ENCODE results near the gene DPYSL4.

DPYSL4 gene

GRCh38 chr10:132175907-132176581 is 10.7 kb upstream of the DPYSL4 start:
- no peak overlapping the region for H3K9ac ChIP-seq (ENCODE audit: low read depth, low read length)
- no peaks in the 10 kb centered on the region for H3K4me1 ChIP-seq (ENCODE audit: control insufficient read depth, insufficient read depth, low read length)
- H3K4me3 ChIP-seq (ENCODE audit: low read length): no peak overlapping the region
- H3K36me3 ChIP-seq (ENCODE audit: insufficient read depth, low read length): no peaks in the 10 kb centered on the region
- H3K27me3 ChIP-seq (ENCODE audit: control insufficient read depth, insufficient read depth, low read length): peaks cover 30% of the 10 kb centered on the region
- no peaks in the 10 kb centered on the region for H3K9me3 ChIP-seq (replicated peaks; ENCODE audit: low read length)
- no peak overlapping the region for H3K4me2 ChIP-seq (ENCODE audit: low read length)

GRCh38 chr10:132176623-132177500 is 9.9 kb upstream of the DPYSL4 start:
- Histone ChIP-seq H3K36me3 (ENCODE audit: insufficient read depth, low read length) (no peaks in the 10 kb centered on the region), H3K4me3 (ENCODE audit: low read length) (no peak overlapping the region), H3K9ac (ENCODE audit: low read depth, low read length) (no peak overlapping the region), H3K4me2 (ENCODE audit: low read length) (no peak overlapping the region), H3K4me1 (ENCODE audit: control insufficient read depth, insufficient read depth, low read length) (no peaks in the 10 kb centered on the region), H3K27me3 (ENCODE audit: control insufficient read depth, insufficient read depth, low read length) (peaks cover 30% of the 10 kb centered on the region), H3K9me3 (replicated peaks; ENCODE audit: low read length) (no peaks in the 10 kb centered on the region)

- Histone ChIP-seq H3K4me2 (ENCODE audit: low read length) (no peak overlapping the region), H3K27me3 (ENCODE audit: control insufficient read depth, insufficient read depth, low read length) (peaks cover 38% of the 10 kb centered on the region)
Observed at GRCh38 chr10:132178046-132178445, 8.7 kb upstream of the DPYSL4 start.

GRCh38 chr10:132178672-132179545 is 7.8 kb upstream of the DPYSL4 start:
- peaks cover 47% of the 10 kb centered on the region for H3K27me3 ChIP-seq (ENCODE audit: control insufficient read depth, insufficient read depth, low read length)
- H3K4me2 ChIP-seq (ENCODE audit: low read length): no peak overlapping the region
- no peaks in the 10 kb centered on the region for H3K4me1 ChIP-seq (ENCODE audit: control insufficient read depth, insufficient read depth, low read length)
- H3K4me3 ChIP-seq (ENCODE audit: low read length): no peak overlapping the region
- H3K36me3 ChIP-seq (ENCODE audit: insufficient read depth, low read length): no peaks in the 10 kb centered on the region
- no peaks in the 10 kb centered on the region for H3K9me3 ChIP-seq (replicated peaks; ENCODE audit: low read length)
- no peak overlapping the region for H3K9ac ChIP-seq (ENCODE audit: low read depth, low read length)

More at GRCh38 chr10:132178046-132178445, 8.7 kb upstream of the DPYSL4 start:
- no peaks in the 10 kb centered on the region for H3K9me3 ChIP-seq (replicated peaks; ENCODE audit: low read length)
- no peaks in the 10 kb centered on the region for H3K4me1 ChIP-seq (ENCODE audit: control insufficient read depth, insufficient read depth, low read length)
- no peak overlapping the region for H3K4me3 ChIP-seq (ENCODE audit: low read length)
- no peaks in the 10 kb centered on the region for H3K36me3 ChIP-seq (ENCODE audit: insufficient read depth, low read length)
- H3K9ac ChIP-seq (ENCODE audit: low read depth, low read length): no peak overlapping the region

- no peak overlapping the region for H3K4me2 ChIP-seq (ENCODE audit: low read length)
- H3K4me3 ChIP-seq (ENCODE audit: low read length): no peak overlapping the region
- no peaks in the 10 kb centered on the region for H3K9me3 ChIP-seq (replicated peaks; ENCODE audit: low read length)
- H3K27me3 ChIP-seq (ENCODE audit: control insufficient read depth, insufficient read depth, low read length): peaks cover 52% of the 10 kb centered on the region
- H3K9ac ChIP-seq (ENCODE audit: low read depth, low read length): no peak overlapping the region
- H3K4me1 ChIP-seq (ENCODE audit: control insufficient read depth, insufficient read depth, low read length): no peaks in the 10 kb centered on the region
- H3K36me3 ChIP-seq (ENCODE audit: insufficient read depth, low read length): no peaks in the 10 kb centered on the region
Observed at GRCh38 chr10:132179551-132180392, 7.0 kb upstream of the DPYSL4 start.

- Histone ChIP-seq H3K36me3 (ENCODE audit: insufficient read depth, low read length) (no peaks in the 10 kb centered on the region), H3K4me2 (ENCODE audit: low read length) (no peak overlapping the region), H3K9ac (ENCODE audit: low read depth, low read length) (no peak overlapping the region), H3K4me1 (ENCODE audit: control insufficient read depth, insufficient read depth, low read length) (no peaks in the 10 kb centered on the region), H3K27me3 (ENCODE audit: control insufficient read depth, insufficient read depth, low read length) (peaks cover 53% of the 10 kb centered on the region), H3K9me3 (replicated peaks; ENCODE audit: low read length) (no peaks in the 10 kb centered on the region), H3K4me3 (ENCODE audit: low read length) (no peak overlapping the region)
Observed at GRCh38 chr10:132180736-132181135, 6.0 kb upstream of the DPYSL4 start.

- Histone ChIP-seq H3K27me3 (ENCODE audit: control insufficient read depth, insufficient read depth, low read length) (peaks cover 43% of the 10 kb centered on the region), H3K9me3 (replicated peaks; ENCODE audit: low read length) (no peaks in the 10 kb centered on the region), H3K4me1 (ENCODE audit: control insufficient read depth, insufficient read depth, low read length) (peaks cover 5% of the 10 kb centered on the region), H3K4me2 (ENCODE audit: low read length) (no peak overlapping the region), H3K9ac (ENCODE audit: low read depth, low read length) (no peak overlapping the region), H3K4me3 (ENCODE audit: low read length) (no peak overlapping the region), H3K36me3 (ENCODE audit: insufficient read depth, low read length) (no peaks in the 10 kb centered on the region)
Observed at GRCh38 chr10:132181691-132182425, 4.9 kb upstream of the DPYSL4 start.

- Histone ChIP-seq H3K4me2 (ENCODE audit: low read length) (no peak overlapping the region), H3K4me1 (ENCODE audit: control insufficient read depth, insufficient read depth, low read length) (peaks cover 5% of the 10 kb centered on the region), H3K4me3 (ENCODE audit: low read length) (no peak overlapping the region), H3K9ac (ENCODE audit: low read depth, low read length) (no peak overlapping the region), H3K27me3 (ENCODE audit: control insufficient read depth, insufficient read depth, low read length) (peaks cover 39% of the 10 kb centered on the region), H3K36me3 (ENCODE audit: insufficient read depth, low read length) (no peaks in the 10 kb centered on the region), H3K9me3 (replicated peaks; ENCODE audit: low read length) (no peaks in the 10 kb centered on the region)
Observed at GRCh38 chr10:132182591-132182990, 4.2 kb upstream of the DPYSL4 start.

- no peak overlapping the region for H3K9ac ChIP-seq (ENCODE audit: low read depth, low read length)
- no peaks in the 10 kb centered on the region for H3K9me3 ChIP-seq (replicated peaks; ENCODE audit: low read length)
- peaks cover 43% of the 10 kb centered on the region for H3K27me3 ChIP-seq (ENCODE audit: control insufficient read depth, insufficient read depth, low read length)
- H3K4me1 ChIP-seq (ENCODE audit: control insufficient read depth, insufficient read depth, low read length): peaks cover 5% of the 10 kb centered on the region
- H3K36me3 ChIP-seq (ENCODE audit: insufficient read depth, low read length): no peaks in the 10 kb centered on the region
- no peak overlapping the region for H3K4me3 ChIP-seq (ENCODE audit: low read length)
- no peak overlapping the region for H3K4me2 ChIP-seq (ENCODE audit: low read length)
Observed at GRCh38 chr10:132183046-132183445, 3.7 kb upstream of the DPYSL4 start.

GRCh38 chr10:132184816-132185593 is 1.7 kb upstream of the DPYSL4 start:
- H3K4me2 ChIP-seq (ENCODE audit: low read length): no peak overlapping the region
- H3K9me3 ChIP-seq (replicated peaks; ENCODE audit: low read length): no peaks in the 10 kb centered on the region
- peaks cover 5% of the 10 kb centered on the region for H3K4me1 ChIP-seq (ENCODE audit: control insufficient read depth, insufficient read depth, low read length)
- H3K4me3 ChIP-seq (ENCODE audit: low read length): no peak overlapping the region
- H3K9ac ChIP-seq (ENCODE audit: low read depth, low read length): no peak overlapping the region
- peaks cover 51% of the 10 kb centered on the region for H3K27me3 ChIP-seq (ENCODE audit: control insufficient read depth, insufficient read depth, low read length)
- H3K36me3 ChIP-seq (ENCODE audit: insufficient read depth, low read length): no peaks in the 10 kb centered on the region
